A549 (cell line): ENCODE results near the gene NTM. TPM values are rescaled to one million over a fixed set of nuclear protein-coding genes. Genes with fewer than 3 reads are reported as not detected.

Experiments
- ATAC-seq, 2 experiments: fragments of 200-7000 bp in 1 of 2; fragments of >200 bp in 1 of 2; cut with Nextera tagmentation in 1 of 2; cut with Tn5 transposase in 1 of 2; 3 replicates each; pipeline versions ENCODE4 v1.8.0 to v1.9.1; 2018 to 2020; ENCODE audit warnings: mild to moderate bottlenecking in 1 of 2, moderate library complexity in 1 of 2
- CTCF ChIA-PET: fragments of 300-600 bp; sonication (Branson Sonifier 250); formaldehyde crosslinking; extraction: SDS; loops from one replicate; lab custom pipeline; 2021; ENCODE audit warnings: antibody characterized with exemption, inconsistent platforms; lab: Yijun Ruan, JAX
- POLR2A ChIA-PET: fragments of 350-600 bp; formaldehyde crosslinking; extraction: SDS; loops from one replicate; lab custom pipeline; 2021; ENCODE audit warnings: antibody characterized with exemption, inconsistent platforms; lab: Yijun Ruan, JAX
- DNase-seq, 2 experiments: peaks; one replicate each; pipeline versions ENCODE4 v3.0.0 to v3.0.0-alpha.2; 2011 to 2016; ENCODE audit warnings: low read depth in 1 of 2, low spot score in 1 of 2
- FAIRE-seq: peaks from 2 replicates; lab custom pipeline; 2011; peaks lifted over from hg19 to GRCh38; lab: Jason Lieb, UNC
- H3K27ac ChIP-seq, 2 experiments: fragments of >200 bp; sonication (Bioruptor Twin); formaldehyde crosslinking; 3 replicates each; pipeline ENCODE4 v1.5.1; 2016 to 2017
- H3K4me1 ChIP-seq: fragments of >200 bp; sonication (Bioruptor Twin); formaldehyde crosslinking; 3 replicates; pipeline ENCODE4 v1.6.1; 2016
- H3K4me2 ChIP-seq: fragments of >200 bp; sonication (Bioruptor Twin); formaldehyde crosslinking; 3 replicates; pipeline ENCODE4 v1.6.1; 2016
- H3K4me3 ChIP-seq: fragments of >200 bp; sonication (Bioruptor Twin); formaldehyde crosslinking; 3 replicates; pipeline ENCODE4 v1.5.1; 2016
- H3K9me3 ChIP-seq: fragments of >200 bp; sonication (Bioruptor Twin); formaldehyde crosslinking; 3 replicates; pipeline ENCODE4 v1.6.1; 2016
- CEBPB ChIP-seq, 2 experiments: fragments of >200 bp in 1 of 2; sonication (Bioruptor Twin) in 1 of 2; formaldehyde crosslinking in 1 of 2; IDR thresholded peaks; 2 replicates each; pipeline ENCODE4 v1.6.1; 2012 to 2016
- CHD2 ChIP-seq: fragments of 150-350 bp; IDR thresholded peaks from 2 replicates; pipeline ENCODE4 v1.6.1; 2014; ENCODE audit warnings: low read length; ENCODE audit not compliant: partially characterized antibody
- CHD4 ChIP-seq: fragments of 200-600 bp; sonication (generic); IDR thresholded peaks from 2 replicates; pipeline ENCODE4 v1.6.1; 2016; ENCODE audit warnings: antibody characterized with exemption, mild to moderate bottlenecking, borderline replicate concordance
- FOSB ChIP-seq: fragments of 250-450 bp; sonication (Bioruptor Pico); IDR thresholded peaks from 2 replicates; pipeline ENCODE4 v1.5.0; 2020; ENCODE audit warnings: mild to moderate bottlenecking, moderate library complexity
- HEYL ChIP-seq: fragments of 250-450 bp; sonication (Bioruptor Pico); IDR thresholded peaks from 2 replicates; pipeline ENCODE4 v1.8.0; 2021; ENCODE audit warnings: mild to moderate bottlenecking, moderate library complexity
- HOXA7 ChIP-seq: fragments of 250-450 bp; sonication (Bioruptor Pico); IDR thresholded peaks from 2 replicates; pipeline ENCODE4 v1.5.0; 2020; ENCODE audit warnings: mild to moderate bottlenecking, moderate library complexity
- KDM5A ChIP-seq: fragments of 200-600 bp; sonication (generic); IDR thresholded peaks from 2 replicates; pipeline ENCODE4 v1.6.1; 2016; ENCODE audit warnings: antibody characterized with exemption, mild to moderate bottlenecking
- NR3C1 ChIP-seq: fragments of >200 bp; sonication (Bioruptor Twin); formaldehyde crosslinking; IDR thresholded peaks from 3 replicates; pipeline ENCODE4 v1.6.1; 2017
- POLR2AphosphoS2 ChIP-seq: conservative IDR thresholded peaks from 2 replicates; pipeline ENCODE4 v1.6.1; 2012; ENCODE audit warnings: low read length, improper control_type of control experiment, inconsistent platforms
- RAD21 ChIP-seq, 2 experiments: fragments of >200 bp in 1 of 2; sonication (Bioruptor Twin) in 1 of 2; formaldehyde crosslinking in 1 of 2; IDR thresholded peaks in 1 of 2; conservative IDR thresholded peaks in 1 of 2; 2 replicates in 1 of 2; 3 replicates in 1 of 2; pipeline ENCODE4 v1.6.1; 2012 to 2018; ENCODE audit warnings: inconsistent platforms in 1 of 2
- RCOR1 ChIP-seq: fragments of 150-350 bp; IDR thresholded peaks from 2 replicates; pipeline ENCODE4 v1.6.1; 2014; ENCODE audit warnings: antibody characterized with exemption, low read length, low read depth
- REST ChIP-seq: fragments of 200-600 bp; sonication (generic); IDR thresholded peaks from 2 replicates; pipeline ENCODE4 v1.6.1; 2016; ENCODE audit warnings: antibody characterized with exemption, mild to moderate bottlenecking, moderate library complexity
- ZFP36 ChIP-seq: fragments of 450-650 bp; IDR thresholded peaks from 2 replicates; pipeline ENCODE4 v1.6.1; 2014; ENCODE audit warnings: borderline replicate concordance; ENCODE audit not compliant: partially characterized antibody
- WGBS: methylation state at CpG from one replicate; pipeline ENCODE4 v1.1.6; 2017; ENCODE audit errors: missing lambda C conversion rate; 5-methylcytosine and 5-hydroxymethylcytosine counted together
- polyA plus RNA-seq, 4 experiments: library from polyadenylated mRNA; depleted of rRNA in 3 of 4; stranded (reverse); fragments of >200 nt; fragmentation: RNase III in 1 of 4; extraction: RNeasy Plus Mini Kit Qiagen cat#74134 plus additional on column Dnase treatment in 1 of 4; gene quantifications; 2 replicates in 3 of 4; 3 replicates in 1 of 4; pipeline ENCODE4 v1.2.3, GENCODE V29; 2011 to 2017
- TF ChIP-seq, protein P1 (sequence below): IDR thresholded peaks from 2 replicates; pipeline ENCODE4 v1.6.1; 2012
- TF ChIP-seq, protein P2 (sequence below): IDR thresholded peaks from 2 replicates; pipeline ENCODE4 v1.6.1; 2012
- TF ChIP-seq, protein P3 (sequence below): fragments of >200 bp; sonication (Bioruptor Twin); formaldehyde crosslinking; IDR thresholded peaks from 3 replicates; pipeline ENCODE4 v1.5.1; 2016
- TF ChIP-seq, protein P4 (sequence below): fragments of 150-350 bp; IDR thresholded peaks from 2 replicates; pipeline ENCODE4 v1.6.1; 2014; ENCODE audit warnings: low read depth, mild to moderate bottlenecking, low read length

NTM gene
- polyA plus RNA-seq, 2 of the 4 experiments (the other 2 are of a cell fraction): not detected

- 48% methylated on average over 3 of the region's 3 CpGs for WGBS
- FAIRE-seq (no peak), ATAC-seq (no peak), DNase-seq (no peak)
- Histone ChIP-seq H3K4me2 (no peak overlapping the region), H3K9me3 (no peaks in the 10 kb centered on the region), H3K4me1 (no peaks in the 10 kb centered on the region), H3K4me3 (no peak overlapping the region), H3K27ac (no peak overlapping the region)
- TF ChIP-seq, protein P1, sequence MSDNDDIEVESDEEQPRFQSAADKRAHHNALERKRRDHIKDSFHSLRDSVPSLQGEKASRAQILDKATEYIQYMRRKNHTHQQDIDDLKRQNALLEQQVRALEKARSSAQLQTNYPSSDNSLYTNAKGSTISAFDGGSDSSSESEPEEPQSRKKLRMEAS: no peak
- TF ChIP-seq, protein P2, sequence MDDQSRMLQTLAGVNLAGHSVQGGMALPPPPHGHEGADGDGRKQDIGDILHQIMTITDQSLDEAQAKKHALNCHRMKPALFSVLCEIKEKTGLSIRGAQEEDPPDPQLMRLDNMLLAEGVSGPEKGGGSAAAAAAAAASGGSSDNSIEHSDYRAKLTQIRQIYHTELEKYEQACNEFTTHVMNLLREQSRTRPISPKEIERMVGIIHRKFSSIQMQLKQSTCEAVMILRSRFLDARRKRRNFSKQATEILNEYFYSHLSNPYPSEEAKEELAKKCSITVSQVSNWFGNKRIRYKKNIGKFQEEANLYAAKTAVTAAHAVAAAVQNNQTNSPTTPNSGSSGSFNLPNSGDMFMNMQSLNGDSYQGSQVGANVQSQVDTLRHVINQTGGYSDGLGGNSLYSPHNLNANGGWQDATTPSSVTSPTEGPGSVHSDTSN: no peak
- TF ChIP-seq HOXA7 (CRISPR knock-in tag): no peak
- TF ChIP-seq NR3C1: no peak
- no peak for TF ChIP-seq CEBPB (IDR thresholded peaks at IDR 0.05)
- TF ChIP-seq POLR2AphosphoS2: no peak
- no peak for TF ChIP-seq ZFP36
- TF ChIP-seq, protein P3, sequence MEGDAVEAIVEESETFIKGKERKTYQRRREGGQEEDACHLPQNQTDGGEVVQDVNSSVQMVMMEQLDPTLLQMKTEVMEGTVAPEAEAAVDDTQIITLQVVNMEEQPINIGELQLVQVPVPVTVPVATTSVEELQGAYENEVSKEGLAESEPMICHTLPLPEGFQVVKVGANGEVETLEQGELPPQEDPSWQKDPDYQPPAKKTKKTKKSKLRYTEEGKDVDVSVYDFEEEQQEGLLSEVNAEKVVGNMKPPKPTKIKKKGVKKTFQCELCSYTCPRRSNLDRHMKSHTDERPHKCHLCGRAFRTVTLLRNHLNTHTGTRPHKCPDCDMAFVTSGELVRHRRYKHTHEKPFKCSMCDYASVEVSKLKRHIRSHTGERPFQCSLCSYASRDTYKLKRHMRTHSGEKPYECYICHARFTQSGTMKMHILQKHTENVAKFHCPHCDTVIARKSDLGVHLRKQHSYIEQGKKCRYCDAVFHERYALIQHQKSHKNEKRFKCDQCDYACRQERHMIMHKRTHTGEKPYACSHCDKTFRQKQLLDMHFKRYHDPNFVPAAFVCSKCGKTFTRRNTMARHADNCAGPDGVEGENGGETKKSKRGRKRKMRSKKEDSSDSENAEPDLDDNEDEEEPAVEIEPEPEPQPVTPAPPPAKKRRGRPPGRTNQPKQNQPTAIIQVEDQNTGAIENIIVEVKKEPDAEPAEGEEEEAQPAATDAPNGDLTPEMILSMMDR: no peak
- no peak for TF ChIP-seq RCOR1
- CTCF ChIA-PET: no interaction called here
- POLR2A ChIA-PET: no interaction called here
These were observed 495.4 kb downstream of the NTM start for GRCh38 chr11:131865860-131866259.

- no peak for DNase-seq
- CTCF ChIA-PET: no interaction called here
- POLR2A ChIA-PET: no interaction called here
- FAIRE-seq: no peak
- WGBS: 44% methylated on average over 17 of the region's 17 CpGs
- H3K27ac ChIP-seq: no peak overlapping the region
- H3K4me3 ChIP-seq: no peak overlapping the region
- no peaks in the 10 kb centered on the region for H3K9me3 ChIP-seq
- TF ChIP-seq CHD4: no peak
- no peak for TF ChIP-seq KDM5A
- TF ChIP-seq REST: no peak
- TF ChIP-seq, protein P1: no peak
- no peak for TF ChIP-seq FOSB
- no peak for TF ChIP-seq HOXA7 (CRISPR knock-in tag)
- TF ChIP-seq, protein P4, sequence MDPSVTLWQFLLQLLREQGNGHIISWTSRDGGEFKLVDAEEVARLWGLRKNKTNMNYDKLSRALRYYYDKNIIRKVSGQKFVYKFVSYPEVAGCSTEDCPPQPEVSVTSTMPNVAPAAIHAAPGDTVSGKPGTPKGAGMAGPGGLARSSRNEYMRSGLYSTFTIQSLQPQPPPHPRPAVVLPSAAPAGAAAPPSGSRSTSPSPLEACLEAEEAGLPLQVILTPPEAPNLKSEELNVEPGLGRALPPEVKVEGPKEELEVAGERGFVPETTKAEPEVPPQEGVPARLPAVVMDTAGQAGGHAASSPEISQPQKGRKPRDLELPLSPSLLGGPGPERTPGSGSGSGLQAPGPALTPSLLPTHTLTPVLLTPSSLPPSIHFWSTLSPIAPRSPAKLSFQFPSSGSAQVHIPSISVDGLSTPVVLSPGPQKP: no peak
- TF ChIP-seq HEYL (CRISPR knock-in tag): no peak
- TF ChIP-seq RAD21 (conservative IDR thresholded peaks at IDR 0.05 in 1 of 2, IDR thresholded peaks at IDR 0.05 in 1 of 2): no peak
- TF ChIP-seq RCOR1: no peak
- TF ChIP-seq CHD2: no peak
- H3K4me1 ChIP-seq: no peaks in the 10 kb centered on the region
- ATAC-seq: no peak
- H3K4me2 ChIP-seq: no peak overlapping the region
These were observed 496.4 kb downstream of the NTM start for GRCh38 chr11:131866535-131867400.
